HG03280 (cell line): ENCODE measurements around the gene THBS2.
"Not testable (repeated sequence)": the region's sequence is repeated elsewhere in the genome, so short reads cannot be mapped to it uniquely, and the experiment has no call there.

Experiments used
- ATAC-seq: cut with Tn5 transposase; IDR thresholded peaks from one replicate; pipeline ENCODE4 v1.9.1; 2021; ENCODE audit warnings: mild to moderate bottlenecking, moderate library complexity; ENCODE audit not compliant: unreplicated experiment

THBS2 gene

GRCh38 chr6:169273511-169273910 is 19.9 kb upstream of the THBS2 start:
- ATAC-seq, result no peak

- ATAC-seq, result no peak
These were observed 18.2 kb upstream of the THBS2 start for GRCh38 chr6:169271877-169272216.

DNA sequence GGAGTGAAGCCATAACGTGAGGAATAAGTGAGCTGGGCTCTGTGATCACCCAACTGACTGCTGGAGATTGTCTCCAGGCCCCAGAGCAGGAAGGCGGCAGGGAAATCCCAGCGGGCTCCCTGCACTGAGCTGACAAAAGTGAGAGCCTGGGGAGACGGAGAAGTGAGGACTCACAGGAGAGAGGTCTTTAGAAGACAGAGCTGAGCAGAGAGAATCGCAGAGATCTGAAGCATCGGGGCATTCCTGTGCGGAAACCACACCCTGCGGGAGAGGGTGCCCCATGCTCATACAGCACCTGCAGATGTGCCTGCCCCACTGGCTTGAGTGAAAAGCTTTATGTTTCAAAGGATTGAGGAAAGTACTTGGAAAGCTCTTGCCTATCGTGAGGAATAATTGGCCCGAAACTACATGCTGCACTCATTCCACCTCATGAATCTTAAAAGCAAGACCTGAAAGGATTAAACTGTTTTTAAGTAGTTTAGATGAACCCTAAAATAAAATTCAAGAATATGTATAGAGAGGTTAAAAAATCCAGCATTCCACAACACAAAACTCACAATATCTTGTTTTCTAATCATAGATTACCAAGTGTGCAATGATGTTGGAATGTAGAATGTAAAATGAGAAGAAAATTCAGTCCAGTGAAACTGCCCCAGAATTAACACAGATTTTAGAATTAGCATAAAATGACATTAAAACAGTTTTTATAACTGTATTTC is 17.7 kb upstream of the THBS2 start:
- ATAC-seq, result no peak

- ATAC-seq, result not testable (repeated sequence)
These were observed 16.4 kb upstream of the THBS2 start for GRCh38 chr6:169270077-169270380.

DNA sequence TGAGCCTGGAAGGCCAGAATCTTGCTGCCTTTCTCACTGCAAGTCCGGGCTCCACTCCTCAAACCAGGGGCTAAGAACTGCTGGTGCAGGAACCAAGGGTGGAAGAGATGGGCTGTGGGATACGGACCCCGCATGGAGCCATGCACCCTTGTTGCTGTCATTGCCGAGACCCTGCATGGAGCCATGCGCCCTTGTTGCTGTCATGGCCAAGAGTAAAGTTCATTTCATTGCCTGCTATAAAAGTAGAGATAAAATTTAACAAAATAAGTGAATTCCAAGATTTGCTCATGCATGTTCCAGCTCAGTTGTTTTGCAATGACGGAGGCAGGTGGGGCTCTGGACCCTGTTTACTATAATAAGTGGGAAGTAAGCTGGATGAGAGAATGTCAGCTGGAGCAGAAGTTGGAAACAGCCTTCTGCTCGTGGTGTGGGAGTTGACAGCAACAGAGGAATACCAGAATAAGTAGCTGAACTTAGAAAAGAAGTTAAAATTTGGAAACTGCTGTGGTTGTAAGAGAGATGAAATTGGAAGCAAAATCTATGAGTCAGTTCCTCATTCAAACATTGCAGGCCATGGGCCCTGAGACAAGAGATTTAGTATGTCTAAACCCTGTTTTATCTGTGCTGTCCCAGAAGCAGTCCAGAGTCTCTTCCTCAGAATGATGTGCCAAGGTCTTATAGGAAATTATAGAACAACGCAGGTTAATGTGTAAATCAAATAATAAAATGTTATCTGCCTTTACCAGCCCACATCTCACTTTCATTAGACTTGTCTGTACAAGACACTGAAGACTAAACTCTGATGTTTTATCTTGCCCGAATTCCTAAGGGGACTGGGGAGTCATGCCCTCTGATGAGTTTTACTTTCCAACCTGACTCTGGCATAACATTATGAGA is 15.8 kb upstream of the THBS2 start:
- ATAC-seq, result no peak

DNA sequence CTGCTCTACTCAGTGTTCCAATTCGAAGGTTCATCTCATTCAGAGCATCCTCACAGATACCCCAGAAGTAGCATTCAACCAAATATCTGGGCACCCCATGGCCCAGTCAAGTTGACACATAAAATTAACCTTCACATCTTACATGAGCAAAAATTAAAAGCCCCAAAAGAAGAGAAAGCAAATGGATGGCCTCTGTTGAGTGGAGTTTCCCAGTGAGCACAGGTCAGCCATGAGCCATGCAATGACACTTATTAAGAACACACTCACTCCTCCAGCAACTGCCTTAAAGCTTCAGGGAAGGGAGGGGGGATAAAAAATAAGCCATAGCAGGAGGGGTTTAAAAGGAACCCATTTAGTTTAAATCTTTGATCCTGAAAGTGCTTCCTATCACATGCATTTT is 14.6 kb upstream of the THBS2 start:
- ATAC-seq, result no peak

DNA sequence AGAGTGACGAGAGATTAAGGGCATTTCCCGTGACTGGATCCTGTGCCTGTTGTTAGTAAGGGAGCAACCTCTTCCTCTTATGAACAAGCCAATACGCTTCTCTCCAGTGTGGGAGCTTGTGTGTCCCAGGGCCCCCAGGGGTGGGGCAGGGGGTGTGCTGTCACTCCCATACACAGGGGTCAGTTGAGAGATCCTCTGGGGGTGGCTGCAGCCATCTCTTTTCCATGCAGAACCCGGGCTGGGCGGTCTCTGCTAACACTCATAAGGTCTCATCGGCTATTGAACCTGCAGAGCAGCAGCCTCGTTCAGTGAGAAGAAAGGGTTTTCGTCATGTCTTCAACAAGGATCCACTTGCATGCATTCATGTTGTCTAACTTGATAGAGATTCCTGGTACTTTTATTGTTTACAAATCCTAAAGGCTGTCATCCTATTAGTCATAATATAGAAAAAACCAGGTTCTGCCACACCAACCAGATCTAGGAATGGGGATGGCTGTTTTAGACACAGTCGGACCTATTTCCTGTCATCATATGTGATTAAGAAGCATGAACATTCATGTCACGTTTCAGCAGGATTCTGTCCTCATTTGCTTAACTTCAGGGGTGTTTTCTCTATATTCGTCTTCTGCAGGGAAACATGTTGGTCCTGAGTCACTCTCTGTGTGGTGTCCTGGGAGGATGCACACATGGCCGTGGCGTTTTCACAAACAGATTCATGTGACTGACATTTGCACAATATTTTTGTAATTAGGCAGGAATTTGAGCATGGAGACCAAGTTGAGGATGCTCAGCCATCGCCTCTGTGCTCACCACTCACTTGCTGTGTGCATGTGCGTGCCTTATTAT is 13.3 kb upstream of the THBS2 start:
- ATAC-seq, result no peak

DNA sequence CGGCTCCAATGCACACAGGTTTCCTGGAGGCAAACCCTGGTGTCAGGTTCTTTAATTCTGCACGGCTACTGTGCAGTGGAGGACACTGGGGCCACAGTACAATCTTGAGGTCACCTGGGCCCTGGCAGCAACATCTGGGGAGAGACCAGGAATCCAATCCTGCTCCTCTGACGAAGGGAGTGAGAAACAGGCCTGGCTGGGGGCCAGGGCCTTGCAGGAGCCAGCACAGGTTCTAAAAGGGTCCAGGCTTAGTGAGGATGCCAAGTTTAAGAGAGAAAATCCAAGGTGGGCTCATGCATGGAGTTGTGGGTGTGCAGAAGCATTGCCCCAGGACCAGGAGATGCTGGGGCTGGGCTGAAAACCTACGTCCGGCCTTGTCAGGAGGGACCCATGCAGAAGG is 12.6 kb upstream of the THBS2 start:
- no peak for ATAC-seq

GRCh38 chr6:169265486-169266131 is 12.0 kb upstream of the THBS2 start:
- ATAC-seq, result no peak

DNA sequence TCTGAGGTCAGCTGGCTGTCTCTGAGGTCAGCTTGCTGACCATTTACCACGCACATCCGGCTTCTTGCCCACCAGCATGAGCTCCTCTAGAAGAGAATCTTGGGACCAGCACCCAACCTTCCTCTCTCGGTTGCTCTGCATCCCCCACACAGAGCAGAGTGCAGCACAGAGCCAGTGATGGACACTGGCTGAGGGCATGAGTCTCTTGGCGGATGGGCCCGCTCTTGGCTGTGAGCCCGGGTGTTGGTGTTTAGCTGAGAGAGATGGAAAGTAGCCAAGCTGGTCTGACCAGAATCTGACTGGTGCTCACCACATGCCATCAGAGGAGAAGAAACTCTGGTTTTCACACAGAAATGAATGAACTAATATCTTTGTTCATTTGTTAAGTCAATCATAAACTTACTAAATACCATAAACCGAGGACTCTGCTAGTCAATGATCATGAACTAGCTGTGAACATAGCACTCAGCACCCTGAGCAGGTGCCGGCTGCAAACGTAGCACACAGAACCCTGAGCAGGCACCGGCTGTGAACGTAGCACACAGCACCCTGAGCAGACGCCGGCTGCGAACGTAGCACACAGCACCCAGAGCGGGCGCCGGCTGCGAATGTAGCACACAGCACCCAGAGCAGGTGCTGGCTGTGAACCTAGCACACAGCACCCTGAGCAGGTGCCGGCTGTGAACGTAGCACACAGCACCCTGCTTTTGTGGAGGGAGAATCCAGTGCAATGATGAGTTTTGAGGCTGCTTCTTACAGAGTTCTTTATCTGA is 10.4 kb upstream of the THBS2 start:
- no peak for ATAC-seq

GRCh38 chr6:169263374-169263773 is 9.7 kb upstream of the THBS2 start:
- ATAC-seq, result no peak

DNA sequence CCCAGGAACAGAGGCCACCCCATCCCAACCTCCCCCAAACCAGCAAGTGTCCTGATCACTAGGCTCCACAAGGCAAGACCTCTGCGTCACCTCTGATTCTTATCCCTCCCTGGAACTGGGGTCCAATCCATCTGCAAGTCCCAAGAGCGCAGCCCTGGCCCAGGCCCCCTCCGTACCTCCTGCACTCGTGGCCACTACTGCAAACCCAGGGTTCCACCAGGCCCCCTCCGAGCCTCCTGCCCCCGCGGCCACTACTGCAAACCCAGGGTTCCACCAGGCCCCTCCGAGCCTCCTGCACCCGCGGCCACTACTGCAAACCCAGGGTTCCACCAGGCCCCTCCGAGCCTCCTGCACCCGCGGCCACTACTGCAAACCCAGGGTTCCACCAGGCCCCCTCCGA is 9.0 kb upstream of the THBS2 start:
- ATAC-seq, result not testable (repeated sequence)

GRCh38 chr6:169256518-169256917 is 2.9 kb upstream of the THBS2 start:
- no peak for ATAC-seq

GRCh38 chr6:169256061-169256460 is 2.4 kb upstream of the THBS2 start:
- ATAC-seq, result no peak

DNA sequence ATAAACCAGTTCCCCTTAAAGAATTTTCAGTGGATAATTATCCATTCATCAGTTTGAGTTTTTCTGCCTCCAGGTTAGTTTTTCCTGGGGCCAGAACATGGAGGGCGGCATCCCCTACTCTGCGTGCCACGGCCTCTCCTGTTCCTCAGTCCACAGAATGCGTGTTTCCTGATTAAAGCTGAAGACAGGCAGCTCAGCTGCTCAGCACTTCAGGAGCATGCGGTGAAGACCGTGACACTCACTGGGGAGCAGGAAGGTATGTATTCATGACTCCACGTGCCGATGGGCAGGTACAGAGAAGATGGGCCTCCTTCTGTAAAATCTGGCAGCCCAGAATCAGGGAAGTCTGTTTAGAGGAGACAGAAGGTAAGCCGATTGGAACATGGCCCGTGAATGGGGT is 2.0 kb upstream of the THBS2 start:
- no peak for ATAC-seq

GRCh38 chr6:169254456-169255316 is 1.0 kb upstream of the THBS2 start:
- no peak for ATAC-seq

DNA sequence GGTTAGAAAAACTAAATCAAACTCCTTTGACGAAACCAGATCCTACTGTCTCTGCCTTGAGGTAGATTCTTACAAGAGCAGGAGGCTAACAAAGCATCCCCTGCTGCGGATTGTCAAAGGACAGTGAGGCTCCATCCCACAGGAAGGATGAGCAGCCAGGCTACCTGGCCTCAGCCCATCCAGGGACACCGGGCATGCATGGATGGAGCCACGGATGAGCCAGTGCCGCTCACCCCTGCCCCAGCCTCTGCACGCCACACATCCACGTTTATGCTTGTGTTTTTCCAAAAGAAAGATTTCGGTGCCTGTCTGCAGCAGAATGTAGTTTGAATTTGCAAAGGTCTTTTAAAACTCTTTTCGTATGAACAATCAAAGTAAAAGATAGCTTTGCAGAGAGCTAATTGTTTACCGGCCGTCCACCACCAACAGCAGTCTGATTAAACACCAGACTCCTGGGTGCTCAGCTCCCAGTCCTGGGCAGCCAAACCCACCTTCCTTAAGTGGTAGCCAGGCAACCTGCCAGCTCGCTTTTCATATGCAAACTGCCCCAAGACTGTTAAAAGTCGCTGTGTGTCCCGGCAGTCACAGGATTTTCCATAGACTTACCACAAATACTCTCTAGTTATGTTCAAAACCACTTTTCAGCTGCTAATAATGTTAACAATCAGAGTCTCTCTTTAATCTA is 999 bp downstream of the THBS2 start:
- ATAC-seq, result no peak

DNA sequence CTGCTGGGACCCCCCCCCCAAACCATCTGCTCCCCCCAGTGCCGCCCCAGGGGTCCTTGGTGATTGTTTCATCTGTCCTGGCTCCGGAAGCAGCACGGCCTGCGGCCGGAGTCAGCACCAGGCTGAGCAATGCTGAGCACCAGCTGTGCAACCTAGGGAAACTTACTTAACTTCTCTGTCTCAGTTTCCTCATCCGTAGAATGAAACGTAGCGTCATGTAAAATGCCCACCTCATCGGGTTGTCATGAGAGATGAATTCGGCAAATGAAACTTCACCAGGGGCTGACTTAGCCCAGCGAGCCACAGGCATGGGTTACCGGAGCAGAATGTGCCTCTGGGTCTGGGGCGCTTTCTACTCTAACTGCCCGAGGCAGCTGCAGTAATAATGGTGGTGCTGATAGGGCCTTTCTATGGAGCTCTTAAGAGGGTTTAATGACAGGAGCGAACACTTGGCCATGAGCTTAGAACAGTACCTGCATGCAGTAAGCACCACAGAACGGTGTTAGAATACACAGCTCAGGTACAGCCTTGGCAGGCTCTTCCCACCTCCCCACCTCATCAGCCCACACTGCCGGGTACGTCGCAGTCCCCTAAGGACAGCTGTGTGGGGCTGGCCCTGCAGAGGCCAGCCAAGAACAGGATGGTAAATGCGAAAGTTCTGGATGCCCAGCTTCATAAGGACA is 1.7 kb downstream of the THBS2 start:
- ATAC-seq, result no peak
